ENCODE data around the gene FKBP10.
"Not testable (repeated sequence)": the region's sequence is repeated elsewhere in the genome, so short reads cannot be mapped to it uniquely, and the experiment has no call there.

The FKBP10 gene

DNA sequence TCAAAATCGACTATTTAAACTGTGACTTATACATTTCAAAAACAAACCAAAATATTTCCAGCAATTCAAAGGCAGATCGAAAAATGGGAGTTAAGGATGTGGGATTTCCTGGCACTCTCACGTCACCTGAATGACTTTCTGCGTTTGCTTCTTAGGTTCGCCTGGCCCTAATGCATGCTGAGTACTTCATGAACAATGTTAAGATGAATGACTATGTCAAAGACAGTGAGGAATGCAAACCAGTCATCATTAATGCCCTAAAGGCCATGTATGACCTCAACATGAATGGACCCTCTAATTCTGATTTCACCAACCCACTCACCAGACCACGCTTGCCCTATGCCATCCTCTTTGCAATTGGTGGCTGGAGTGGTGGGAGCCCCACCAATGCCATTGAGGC lies 32.2 kb downstream of the FKBP10 start:
- no peak for FAIRE-seq

DNA sequence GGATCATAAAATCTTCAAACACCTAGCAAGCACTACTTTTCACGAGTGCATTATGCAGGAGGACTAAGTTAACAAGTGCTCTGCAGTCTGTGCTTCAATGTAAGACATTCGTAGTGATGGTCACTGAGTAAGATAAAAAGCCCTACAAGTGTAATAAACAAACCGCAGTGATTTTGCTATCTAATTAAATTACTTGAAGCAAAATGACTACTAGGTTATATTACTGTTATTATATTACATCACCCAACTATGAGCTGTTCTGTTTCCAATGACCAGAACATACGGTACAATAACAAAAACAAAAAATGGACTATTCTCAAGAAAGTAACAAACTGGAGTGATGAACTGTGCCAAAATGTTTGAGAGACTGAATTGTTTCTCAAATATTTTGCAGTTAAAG lies 36.0 kb downstream of the FKBP10 start:
- no peak for FAIRE-seq

DNA sequence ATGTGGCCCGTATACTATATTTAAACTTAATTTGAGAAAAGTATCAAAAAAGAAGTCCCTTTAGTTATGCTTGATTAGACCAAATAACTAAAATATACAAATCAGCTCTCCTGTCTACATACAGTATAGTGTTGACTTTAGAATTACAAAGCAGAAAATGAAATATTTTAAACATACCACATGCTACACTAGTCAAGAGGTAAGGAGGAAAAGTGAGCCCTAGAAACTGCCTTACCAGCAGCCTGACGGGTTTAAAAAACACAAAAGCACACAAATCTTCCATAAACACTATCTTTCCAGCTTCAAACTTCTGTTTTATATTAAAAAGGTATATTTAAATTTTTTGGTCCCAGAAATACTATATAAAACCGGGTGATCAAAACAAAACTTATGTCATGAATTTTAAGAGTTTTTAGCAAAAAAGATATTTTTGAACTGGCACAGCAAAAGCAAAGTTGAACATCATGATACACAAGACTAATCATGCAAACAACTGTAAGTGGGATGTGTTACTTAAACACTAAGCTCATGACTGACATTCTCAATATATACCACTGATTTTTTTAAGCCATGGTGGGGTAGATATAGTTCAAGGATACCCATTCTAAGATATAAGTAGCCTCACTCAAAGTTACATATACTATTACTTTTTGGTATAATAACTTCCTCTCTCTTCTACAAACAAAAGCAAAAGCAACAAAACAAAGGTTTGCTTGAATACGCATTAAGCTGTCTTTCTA lies 36.6 kb downstream of the FKBP10 start:
- FAIRE-seq = no peak

DNA sequence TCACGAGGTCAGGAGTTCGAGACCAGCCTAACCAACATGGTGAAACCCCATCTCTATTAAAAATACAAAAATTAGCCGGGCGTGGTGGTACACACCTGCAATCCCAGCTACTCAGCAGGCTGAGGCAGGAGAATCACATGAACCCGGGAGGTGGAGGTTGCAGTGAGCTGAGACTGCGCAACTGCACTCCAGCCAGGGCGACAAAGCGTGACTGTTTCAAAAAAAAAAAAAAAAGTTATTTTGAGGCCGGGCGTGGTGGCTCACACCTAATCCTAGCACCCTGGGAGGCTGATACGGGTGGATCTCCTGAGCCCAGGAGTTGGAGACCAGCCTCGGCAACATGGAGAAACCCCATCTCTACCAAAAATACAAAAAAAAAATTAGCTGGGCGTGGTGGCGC lies 38.6 kb downstream of the FKBP10 start:
- not testable (repeated sequence) for FAIRE-seq

DNA sequence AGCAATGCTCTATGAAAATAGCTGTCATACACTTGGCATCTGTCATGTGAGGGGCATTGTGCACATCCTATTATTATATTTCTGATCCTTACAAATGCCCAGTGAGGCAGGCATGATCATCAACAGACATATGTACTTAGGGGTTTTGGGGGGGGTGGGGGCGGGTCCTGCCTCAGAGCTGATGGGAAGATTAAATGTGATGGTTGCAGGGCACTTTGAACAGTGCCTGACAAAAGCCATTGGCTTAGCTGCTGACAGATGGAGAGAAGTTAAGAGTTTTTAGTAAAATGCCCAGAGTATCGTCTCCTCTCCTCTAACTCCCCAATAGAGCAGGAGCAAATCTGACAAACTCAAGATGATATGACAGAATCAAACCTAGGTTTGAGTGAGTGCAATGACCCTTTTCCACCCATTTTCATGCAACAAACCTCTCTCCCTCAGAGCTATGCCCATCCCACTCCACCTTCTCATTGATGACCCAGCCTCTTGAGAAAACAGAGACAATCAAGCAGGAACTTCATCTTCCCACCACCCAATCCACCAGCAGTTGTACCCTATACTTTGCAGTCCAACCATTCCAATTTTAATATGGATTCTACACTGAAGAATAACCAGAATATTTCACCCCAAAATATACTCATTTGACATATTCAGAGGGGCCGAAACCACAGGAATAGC lies 47.6 kb downstream of the FKBP10 start:
- no peak for FAIRE-seq

DNA sequence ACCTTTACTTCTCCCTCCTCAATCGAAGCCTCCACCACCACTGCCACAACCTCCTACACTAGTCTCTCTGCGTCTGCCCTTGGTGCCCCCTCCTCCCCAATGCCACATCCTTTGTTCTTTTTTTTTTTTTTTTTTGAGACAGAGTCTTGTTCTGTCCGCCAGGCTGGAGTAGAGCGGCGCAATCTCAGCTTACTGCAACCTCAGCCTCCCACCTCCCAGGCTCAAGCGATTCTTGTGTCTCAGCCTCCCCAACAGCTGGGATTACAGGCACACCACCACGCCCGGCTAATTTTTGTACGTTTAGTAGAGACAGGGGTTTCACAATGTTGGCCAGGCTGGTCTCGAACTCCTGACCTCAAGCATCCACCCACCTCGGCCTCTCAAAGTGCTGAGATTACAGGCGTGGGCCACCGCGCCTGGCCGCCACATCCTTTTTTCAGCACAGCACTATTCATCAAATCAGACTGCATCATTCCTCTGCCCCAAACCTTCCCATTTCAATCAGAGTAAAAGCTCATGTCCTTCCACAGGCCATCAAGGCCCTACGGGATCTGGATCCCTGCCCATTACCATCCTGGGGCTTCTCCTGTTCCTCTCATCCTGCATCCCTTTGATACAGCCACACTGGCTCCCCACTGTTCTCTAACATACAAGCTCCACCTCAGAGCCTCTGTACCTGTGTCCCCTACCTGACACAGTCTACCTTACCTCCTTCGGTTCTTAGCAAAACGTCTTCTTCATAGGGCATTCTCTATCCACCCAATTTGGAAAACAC lies 50.5 kb downstream of the FKBP10 start:
- FAIRE-seq = no peak

DNA sequence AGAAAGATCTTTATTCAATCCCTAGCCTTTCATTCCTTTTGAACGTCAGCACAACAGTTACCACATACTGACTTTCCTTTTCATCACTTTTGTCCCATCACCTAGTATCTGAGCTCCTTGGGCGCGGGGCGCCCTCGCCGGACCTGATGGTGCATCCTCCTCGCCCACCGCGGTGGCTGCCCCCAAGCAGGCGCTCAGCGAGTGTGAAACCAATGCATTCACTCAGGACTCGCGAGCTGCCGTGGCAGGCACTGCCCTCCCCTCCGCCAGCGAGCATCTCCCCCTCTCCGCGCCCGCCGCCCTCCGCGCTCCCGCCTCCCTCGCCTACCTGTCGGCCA lies 51.7 kb downstream of the FKBP10 start:
- no peak for FAIRE-seq

DNA sequence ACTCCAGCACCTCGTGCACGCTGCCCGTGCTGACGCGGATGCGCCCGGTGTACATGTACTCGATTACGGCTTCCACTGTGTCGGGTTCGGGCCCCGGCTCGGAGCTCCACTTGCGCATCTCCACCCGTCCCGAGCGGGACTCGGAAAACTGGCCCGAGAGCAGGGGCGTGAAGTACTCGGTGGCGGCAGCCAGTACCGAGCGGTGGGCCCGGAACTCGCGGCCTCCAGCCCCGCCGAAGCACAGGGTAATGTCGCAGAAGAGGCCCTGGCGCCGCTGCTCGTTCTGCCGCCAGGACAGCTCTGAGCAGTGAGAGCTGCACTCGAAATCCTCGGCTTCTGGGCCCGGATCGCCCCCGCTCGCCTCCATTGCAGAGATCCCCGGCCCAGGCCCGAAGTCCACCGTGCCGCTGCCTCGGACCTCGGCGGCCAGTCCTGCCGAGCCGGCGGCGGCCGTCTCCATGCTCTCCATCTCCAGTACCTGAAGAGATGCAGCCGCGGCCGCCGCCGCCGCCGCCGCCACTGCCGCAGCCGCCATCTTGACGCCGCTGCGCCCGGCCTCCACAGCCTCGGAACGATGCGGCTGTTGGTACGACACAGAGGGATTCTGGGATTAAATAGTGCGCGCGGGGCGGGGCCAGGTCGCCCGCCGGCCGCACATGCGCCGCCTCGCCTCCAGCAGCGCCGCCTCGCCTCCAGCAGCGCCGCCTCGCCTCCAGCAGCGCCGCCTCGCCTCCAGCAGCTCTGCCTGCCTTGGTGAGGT lies 52.2 kb downstream of the FKBP10 start, which contains the start of gene KLHL11:
TSS of gene KLHL11 (minus strand) at position 588 of the 760 bp plus-strand sequence. CDS start at position 535, 53 bp downstream.
- FAIRE-seq = no peak

DNA sequence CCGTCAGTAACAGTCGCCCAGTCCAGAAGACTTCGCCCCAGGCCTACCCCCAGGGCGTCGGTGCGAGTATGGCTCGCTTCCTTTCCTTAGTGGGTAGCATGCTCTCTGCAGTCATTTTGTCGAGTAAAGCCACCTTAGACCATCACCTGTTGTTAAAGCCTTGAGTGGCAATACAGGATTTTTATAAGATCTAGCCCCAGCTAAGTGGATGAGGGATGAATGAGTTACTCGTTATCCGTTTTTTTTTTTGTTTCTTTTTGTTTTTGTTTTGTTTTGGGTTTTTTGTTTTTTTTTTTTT lies 52.7 kb downstream of the FKBP10 start:
- no peak for FAIRE-seq

DNA sequence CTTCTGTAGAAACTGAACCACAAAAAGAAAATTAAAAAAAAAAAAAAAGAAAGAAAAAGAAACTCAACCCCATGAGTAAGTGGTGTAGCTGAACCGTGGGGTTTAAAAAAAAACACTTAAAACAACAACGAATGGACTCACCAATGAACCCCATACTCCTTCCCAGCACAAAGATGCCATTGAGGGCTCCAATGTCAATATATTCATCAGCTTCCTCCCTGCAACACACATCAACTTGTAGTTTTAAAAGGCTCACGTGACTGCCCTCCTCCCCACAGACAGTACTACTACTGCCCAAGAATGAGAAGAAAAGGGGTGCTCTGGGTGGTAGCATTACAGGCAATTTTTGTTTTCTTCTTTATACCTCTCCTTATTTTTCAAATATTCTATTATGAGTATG lies 55.8 kb downstream of the FKBP10 start:
- FAIRE-seq = no peak

DNA sequence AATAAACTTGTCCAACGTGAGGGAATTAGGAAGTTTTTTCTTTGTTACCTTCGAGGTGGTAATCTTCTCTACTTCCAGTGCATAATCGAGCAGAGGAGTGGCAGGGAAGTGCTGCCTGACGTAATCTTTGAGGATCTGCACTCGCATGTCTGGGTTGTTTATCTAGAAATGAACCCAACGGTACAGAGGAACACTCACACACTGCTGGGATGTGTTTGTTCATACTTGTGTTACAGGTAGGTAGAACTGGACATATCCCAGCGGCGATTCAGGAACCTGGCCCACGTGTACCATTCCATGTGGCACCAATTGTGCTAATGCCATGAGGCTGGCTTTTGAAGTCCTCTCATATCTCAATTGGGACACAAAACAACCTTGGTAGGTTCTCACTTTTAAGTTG lies 56.6 kb downstream of the FKBP10 start:
- FAIRE-seq = no peak

DNA sequence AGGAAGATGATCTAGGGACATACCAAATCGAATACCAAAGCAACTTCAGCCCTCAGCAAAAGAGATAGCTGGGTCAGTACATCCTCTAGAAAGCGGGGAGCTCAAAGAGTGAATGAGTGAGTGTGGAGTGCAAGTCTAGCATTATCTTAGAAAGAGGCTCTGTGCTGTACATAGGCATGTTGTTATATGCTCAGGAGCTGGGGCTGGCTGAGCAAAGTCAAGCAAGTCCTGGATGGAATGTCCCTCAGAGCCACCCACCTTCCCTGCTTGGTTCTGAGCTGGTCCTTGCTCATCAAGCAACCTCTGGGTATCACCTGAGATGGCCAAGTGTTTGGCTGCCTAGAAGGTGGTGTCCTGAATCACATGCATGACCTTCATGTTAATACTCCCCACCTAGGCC lies 57.3 kb downstream of the FKBP10 start:
- no peak for FAIRE-seq

DNA sequence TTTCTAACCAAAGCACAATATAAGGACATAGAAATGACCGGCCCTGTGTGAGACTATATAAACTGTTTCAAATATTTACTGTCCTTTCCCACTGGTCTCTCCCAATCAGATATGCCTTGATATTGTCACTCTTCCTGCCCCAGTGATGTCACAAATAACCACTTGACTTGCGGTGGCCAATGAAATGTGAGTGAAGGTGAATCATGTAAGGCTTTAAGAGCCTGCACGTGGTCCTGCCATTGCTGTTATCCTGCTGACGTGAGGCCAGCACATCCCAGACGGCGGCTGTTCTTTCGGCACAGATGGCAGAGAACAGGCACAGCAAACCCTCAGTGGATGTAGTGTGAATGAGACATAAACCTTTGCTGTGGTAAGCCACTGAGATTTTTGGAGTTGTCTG lies 57.8 kb downstream of the FKBP10 start:
- FAIRE-seq = no peak

DNA sequence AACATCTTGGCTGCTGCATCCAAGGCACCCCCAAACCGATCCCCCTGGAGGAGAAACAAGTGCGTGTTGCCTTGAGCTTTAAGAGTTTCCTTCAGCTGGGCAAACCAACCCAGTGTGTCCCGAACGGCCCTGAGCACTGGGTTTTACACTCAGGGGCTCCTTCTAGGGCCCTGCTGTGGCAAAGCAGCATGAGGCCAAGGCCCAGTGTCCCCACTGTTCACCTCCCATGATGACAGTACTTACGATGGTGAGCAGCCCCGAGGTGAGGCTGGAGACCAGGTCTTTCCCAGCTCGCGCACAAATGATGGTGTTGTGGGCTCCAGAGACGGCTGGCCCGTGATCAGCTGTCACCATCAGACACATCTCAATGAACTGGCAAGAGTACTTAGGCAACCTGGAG lies 59.0 kb downstream of the FKBP10 start:
- no peak for FAIRE-seq
